Measurements from ENCODE around the gene THRB. TPM values are rescaled to one million over a fixed set of nuclear protein-coding genes. Genes with fewer than 3 reads are reported as not detected.

THRB gene
- total and polyA plus RNA-seq, 7 experiments from 2014 or later, result 0.05 to 1.0 (median 0.16) TPM; not detected in 4

DNA sequence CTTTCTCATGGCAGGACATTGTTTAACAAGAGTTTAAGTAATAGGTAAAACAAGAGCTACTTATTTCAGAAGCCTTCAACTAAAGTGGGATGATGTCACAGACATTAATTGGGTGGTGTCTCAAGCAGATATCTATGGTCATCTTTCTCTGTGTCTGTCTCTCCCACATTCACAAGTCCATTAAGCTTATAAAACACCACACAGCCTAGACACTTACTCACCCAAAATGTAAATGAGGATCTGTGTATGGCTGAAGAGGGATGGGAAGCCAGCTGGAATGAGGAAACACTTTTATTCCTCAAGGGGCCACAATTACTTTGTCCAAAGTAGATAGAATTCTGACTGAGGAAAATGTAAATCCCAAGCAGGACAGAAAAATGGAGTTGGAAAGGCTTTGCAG lies 183.8 kb downstream of the THRB start:
- H3K9me3 ChIP-seq (ENCODE audit: control insufficient read depth in 2 of 3, low read length in 3 of 3), result no peaks in the 10 kb centered on the region
- CTCF ChIA-PET, result no interaction called here
- no peaks in the 10 kb centered on the region for H3K4me1 Mint-ChIP-seq
- H3K4me3 ChIP-seq (ENCODE audit: low read length), result no peak overlapping the region
- peaks cover 0 to 19% (median 1%) of the 10 kb centered on the region in 5 donors for H3K27me3 Mint-ChIP-seq
- H3K27ac Mint-ChIP-seq, result no peak overlapping the region
- no peak for DNase-seq
- H3K36me3 Mint-ChIP-seq, result no peaks in the 10 kb centered on the region
- ATAC-seq, result no peak
- H3K4me1 ChIP-seq (ENCODE audit: control insufficient read depth in 2 of 2, insufficient read depth in 2 of 2, low read length in 2 of 2), result no peaks in the 10 kb centered on the region
- H3K27me3 ChIP-seq (ENCODE audit: control insufficient read depth in 2 of 2, insufficient read depth in 2 of 2, low read length in 2 of 2), result no peaks in the 10 kb centered on the region
- no peak overlapping the region for H3K4me3 Mint-ChIP-seq
- no peaks in the 10 kb centered on the region for H3K36me3 ChIP-seq (ENCODE audit: control insufficient read depth in 2 of 3, insufficient read depth in 3 of 3, low read length in 3 of 3)
- POLR2A ChIA-PET, result no interaction called here
- intact Hi-C loops (cut with micrococcal nuclease), result no loop called here
- no peaks in the 10 kb centered on the region for H3K9me3 Mint-ChIP-seq
- no peak overlapping the region for H3K27ac ChIP-seq (ENCODE audit: low read depth, low read length)

DNA sequence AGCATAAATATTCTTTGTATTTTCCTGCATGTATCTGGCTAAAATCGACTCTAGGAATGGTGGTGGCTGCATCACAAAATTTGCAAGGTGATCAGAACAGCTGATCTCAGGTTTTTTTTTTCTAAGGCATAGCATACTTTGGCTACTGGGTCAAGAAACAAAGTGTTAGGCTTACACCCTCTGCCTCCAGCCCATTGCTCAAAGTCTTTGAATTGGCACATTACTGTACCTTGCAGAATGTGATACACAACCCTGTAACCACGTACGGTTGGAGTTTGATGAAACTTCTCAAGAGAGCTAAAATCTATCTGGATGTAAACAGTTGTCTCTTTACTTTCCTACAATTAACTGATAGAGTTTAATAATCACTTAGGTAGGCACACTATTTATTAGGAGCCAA lies 188.1 kb downstream of the THRB start:
- intact Hi-C loops (cut with micrococcal nuclease), result no loop called here
- Mint-ChIP-seq H3K36me3 (no peaks in the 10 kb centered on the region), H3K9me3 (peaks cover 0 to 4% (median 0%) of the 10 kb centered on the region in 11 donors), H3K27me3 (peaks cover 0 to 5% (median 0%) of the 10 kb centered on the region in 5 donors), H3K4me3 (no peak overlapping the region), H3K27ac (no peak overlapping the region), H3K4me1 (no peaks in the 10 kb centered on the region)
- H3K4me3 ChIP-seq (ENCODE audit: low read length), result no peak overlapping the region
- no peak overlapping the region for H3K27ac ChIP-seq (ENCODE audit: low read depth, low read length)
- no peaks in the 10 kb centered on the region for H3K36me3 ChIP-seq (ENCODE audit: control insufficient read depth in 2 of 3, insufficient read depth in 3 of 3, low read length in 3 of 3)
- H3K27me3 ChIP-seq (ENCODE audit: control insufficient read depth in 2 of 2, insufficient read depth in 2 of 2, low read length in 2 of 2), result no peaks in the 10 kb centered on the region
- DNase-seq, result no peak
- ChIA-PET POLR2A (no interaction called here), CTCF (no interaction called here)
- no peak for ATAC-seq
- H3K4me1 ChIP-seq (ENCODE audit: control insufficient read depth in 2 of 2, insufficient read depth in 2 of 2, low read length in 2 of 2), result no peaks in the 10 kb centered on the region
- no peaks in the 10 kb centered on the region for H3K9me3 ChIP-seq (ENCODE audit: control insufficient read depth in 2 of 3, low read length in 3 of 3)

DNA sequence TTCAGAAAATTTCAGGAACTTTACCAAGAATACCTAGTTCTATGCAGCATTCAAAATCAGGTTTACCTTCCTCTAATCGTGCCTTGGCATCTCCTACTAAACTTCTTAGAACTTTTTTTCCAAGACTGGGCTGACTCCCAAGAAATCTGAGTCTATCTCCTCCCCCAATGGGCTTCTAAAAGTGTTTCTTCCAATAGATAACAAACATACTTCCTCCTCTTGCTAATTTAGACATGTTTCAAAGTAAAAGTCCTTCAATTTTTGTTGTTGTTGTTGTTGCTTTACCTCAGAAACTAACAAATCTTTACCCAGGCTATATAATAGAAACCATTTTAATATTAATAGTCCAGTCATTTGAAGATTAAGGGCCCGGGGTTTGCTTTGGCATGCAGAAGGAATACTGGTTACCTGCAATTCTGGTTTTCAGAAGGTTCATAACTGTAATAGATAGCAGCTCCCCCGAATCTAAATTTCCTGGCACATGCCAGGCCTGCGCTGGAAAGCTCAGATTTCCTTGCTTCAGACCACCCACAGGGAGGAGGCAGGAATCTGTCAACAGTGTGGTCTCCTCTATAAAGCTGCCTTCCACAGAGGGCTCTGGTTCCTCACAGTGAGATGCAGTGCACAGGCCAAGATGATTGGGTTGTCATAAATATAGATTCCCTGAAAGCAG lies 188.7 kb downstream of the THRB start:
- H3K9me3 Mint-ChIP-seq, result peaks cover 0 to 4% (median 0%) of the 10 kb centered on the region in 11 donors
- Histone ChIP-seq H3K36me3 (ENCODE audit: control insufficient read depth in 2 of 3, insufficient read depth in 3 of 3, low read length in 3 of 3) (no peaks in the 10 kb centered on the region), H3K4me1 (ENCODE audit: control insufficient read depth in 2 of 2, insufficient read depth in 2 of 2, low read length in 2 of 2) (no peaks in the 10 kb centered on the region), H3K9me3 (ENCODE audit: control insufficient read depth in 2 of 3, low read length in 3 of 3) (no peaks in the 10 kb centered on the region), H3K27ac (ENCODE audit: low read depth, low read length) (no peak overlapping the region), H3K4me3 (ENCODE audit: low read length) (no peak overlapping the region), H3K27me3 (ENCODE audit: control insufficient read depth in 2 of 2, insufficient read depth in 2 of 2, low read length in 2 of 2) (no peaks in the 10 kb centered on the region)
- no peaks in the 10 kb centered on the region for H3K4me1 Mint-ChIP-seq
- H3K27me3 Mint-ChIP-seq, result peaks cover 0 to 5% (median 0%) of the 10 kb centered on the region in 5 donors
- no peak overlapping the region for H3K4me3 Mint-ChIP-seq
- intact Hi-C loops (cut with micrococcal nuclease), result no loop called here
- CTCF ChIA-PET, result no interaction called here
- no peak overlapping the region for H3K27ac Mint-ChIP-seq
- POLR2A ChIA-PET, result no interaction called here
- H3K36me3 Mint-ChIP-seq, result no peaks in the 10 kb centered on the region
- ATAC-seq (no peak), DNase-seq (no peak)

DNA sequence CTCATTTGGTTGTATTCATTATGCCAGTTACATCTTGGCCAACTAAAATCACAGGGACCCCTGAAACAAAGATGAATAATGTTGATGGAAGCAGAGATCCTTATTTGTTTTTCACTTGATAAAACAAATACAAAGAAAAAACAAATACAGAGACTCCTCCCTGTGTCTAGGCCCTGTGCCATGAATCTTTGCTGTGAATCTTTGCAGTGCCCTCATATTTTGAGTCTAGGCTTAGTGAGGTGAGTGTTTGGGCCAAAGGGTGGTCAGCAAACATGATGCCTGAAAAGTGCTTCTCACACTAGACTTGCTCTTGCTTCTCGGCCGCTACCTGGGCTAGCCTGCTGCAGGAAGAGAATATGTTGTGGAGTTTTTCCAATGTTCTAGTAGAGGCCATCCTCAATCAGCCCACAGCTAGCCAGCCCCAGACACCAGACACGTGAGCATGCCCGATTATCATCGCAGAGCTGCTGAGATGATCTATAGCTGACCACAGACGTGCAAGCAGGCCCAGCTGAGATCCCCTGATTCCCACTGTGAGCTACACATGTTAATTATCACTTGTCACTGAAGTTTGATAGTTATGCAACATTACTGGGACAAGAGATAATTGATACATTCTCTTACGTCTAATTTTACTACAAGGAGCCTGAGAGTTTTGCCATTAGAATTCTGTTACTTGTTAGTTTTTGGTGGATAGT lies 191.4 kb downstream of the THRB start:
- POLR2A ChIA-PET, result no interaction called here
- ATAC-seq (no peak), DNase-seq (no peak)
- H3K27ac Mint-ChIP-seq, result no peak overlapping the region
- H3K27ac ChIP-seq (ENCODE audit: low read depth, low read length), result no peak overlapping the region
- no peaks in the 10 kb centered on the region for H3K4me1 ChIP-seq (ENCODE audit: control insufficient read depth in 2 of 2, insufficient read depth in 2 of 2, low read length in 2 of 2)
- no peaks in the 10 kb centered on the region for H3K9me3 ChIP-seq (ENCODE audit: control insufficient read depth in 2 of 3, low read length in 3 of 3)
- no peak overlapping the region for H3K4me3 Mint-ChIP-seq
- no peak overlapping the region for H3K4me3 ChIP-seq (ENCODE audit: low read length)
- no peaks in the 10 kb centered on the region for H3K36me3 ChIP-seq (ENCODE audit: control insufficient read depth in 2 of 3, insufficient read depth in 3 of 3, low read length in 3 of 3)
- H3K27me3 ChIP-seq (ENCODE audit: control insufficient read depth in 2 of 2, insufficient read depth in 2 of 2, low read length in 2 of 2), result no peaks in the 10 kb centered on the region
- intact Hi-C loops (cut with micrococcal nuclease), result no loop called here
- H3K27me3 Mint-ChIP-seq, result peaks cover 0 to 5% (median 0%) of the 10 kb centered on the region in 5 donors
- CTCF ChIA-PET, result interaction anchor here (0.6 kb wide), 1 partner anchor 409 kb away, joined by 3 read pairs; no protein-coding TSS in a partner anchor
- peaks cover 0 to 4% (median 0%) of the 10 kb centered on the region in 11 donors for H3K9me3 Mint-ChIP-seq
- H3K4me1 Mint-ChIP-seq, result no peaks in the 10 kb centered on the region
- H3K36me3 Mint-ChIP-seq, result no peaks in the 10 kb centered on the region

DNA sequence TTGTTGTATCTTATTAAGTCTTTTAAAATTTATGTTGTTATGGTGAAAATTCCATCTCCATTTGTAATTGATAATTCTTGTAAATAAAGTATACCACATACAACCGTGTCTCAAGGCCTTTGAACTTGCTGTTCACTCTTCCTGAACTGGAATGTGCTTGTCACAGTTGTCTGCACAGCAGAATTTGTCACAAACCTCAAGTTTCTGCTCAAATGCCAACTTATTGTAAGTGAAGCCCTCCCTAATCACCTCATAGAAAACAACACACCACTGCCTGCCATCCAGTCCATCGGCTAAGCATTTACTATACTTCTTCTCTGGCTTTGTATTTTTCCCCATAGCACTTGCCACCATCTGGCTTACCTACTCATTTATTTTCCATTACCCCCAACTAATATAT lies 192.3 kb downstream of the THRB start:
- H3K4me1 Mint-ChIP-seq, result no peaks in the 10 kb centered on the region
- Histone ChIP-seq H3K36me3 (ENCODE audit: control insufficient read depth in 2 of 3, insufficient read depth in 3 of 3, low read length in 3 of 3) (no peaks in the 10 kb centered on the region), H3K27me3 (ENCODE audit: control insufficient read depth in 2 of 2, insufficient read depth in 2 of 2, low read length in 2 of 2) (no peaks in the 10 kb centered on the region), H3K4me1 (ENCODE audit: control insufficient read depth in 2 of 2, insufficient read depth in 2 of 2, low read length in 2 of 2) (no peaks in the 10 kb centered on the region), H3K9me3 (ENCODE audit: control insufficient read depth in 2 of 3, low read length in 3 of 3) (no peaks in the 10 kb centered on the region), H3K4me3 (ENCODE audit: low read length) (no peak overlapping the region), H3K27ac (ENCODE audit: low read depth, low read length) (no peak overlapping the region)
- peaks cover 0 to 4% (median 0%) of the 10 kb centered on the region in 11 donors for H3K9me3 Mint-ChIP-seq
- ChIA-PET CTCF (no interaction called here), POLR2A (no interaction called here)
- no peak overlapping the region for H3K27ac Mint-ChIP-seq
- no peak for DNase-seq
- ATAC-seq, result no peak
- no peaks in the 10 kb centered on the region for H3K36me3 Mint-ChIP-seq
- H3K4me3 Mint-ChIP-seq, result no peak overlapping the region
- peaks cover 0 to 5% (median 0%) of the 10 kb centered on the region in 5 donors for H3K27me3 Mint-ChIP-seq
- intact Hi-C loops (cut with micrococcal nuclease), result no loop called here

DNA sequence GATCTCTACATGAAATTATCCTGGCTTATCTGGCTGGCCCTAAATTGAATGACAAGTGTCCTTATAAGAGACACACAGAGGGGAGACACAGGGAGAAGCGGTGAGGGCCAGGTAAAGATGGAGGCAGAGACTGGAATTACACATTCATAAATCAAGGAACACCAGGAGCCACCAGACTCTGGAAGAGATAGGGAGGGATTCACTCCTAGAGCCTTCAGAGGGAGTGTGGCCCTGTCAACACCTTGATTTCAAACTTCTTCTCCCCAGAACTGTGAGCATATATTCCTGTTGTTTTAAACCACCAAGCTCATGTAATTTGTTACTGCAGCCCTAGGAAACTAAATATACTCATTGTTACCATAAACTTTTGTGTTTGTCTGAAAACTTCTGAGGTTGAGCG lies 193.7 kb downstream of the THRB start:
- intact Hi-C loops (cut with micrococcal nuclease), result no loop called here
- ChIA-PET CTCF (no interaction called here), POLR2A (no interaction called here)
- ATAC-seq, result no peak
- H3K27me3 Mint-ChIP-seq, result peaks cover 0 to 7% (median 5%) of the 10 kb centered on the region in 5 donors
- Histone ChIP-seq H3K27ac (ENCODE audit: low read depth, low read length) (no peak overlapping the region), H3K9me3 (ENCODE audit: control insufficient read depth in 2 of 3, low read length in 3 of 3) (no peaks in the 10 kb centered on the region), H3K4me1 (ENCODE audit: control insufficient read depth in 2 of 2, insufficient read depth in 2 of 2, low read length in 2 of 2) (no peaks in the 10 kb centered on the region), H3K36me3 (ENCODE audit: control insufficient read depth in 2 of 3, insufficient read depth in 3 of 3, low read length in 3 of 3) (no peaks in the 10 kb centered on the region), H3K4me3 (ENCODE audit: low read length) (no peak overlapping the region), H3K27me3 (ENCODE audit: control insufficient read depth in 2 of 2, insufficient read depth in 2 of 2, low read length in 2 of 2) (no peaks in the 10 kb centered on the region)
- H3K4me1 Mint-ChIP-seq, result no peaks in the 10 kb centered on the region
- DNase-seq, result no peak
- no peaks in the 10 kb centered on the region for H3K36me3 Mint-ChIP-seq
- H3K27ac Mint-ChIP-seq, result no peak overlapping the region
- H3K4me3 Mint-ChIP-seq, result no peak overlapping the region
- H3K9me3 Mint-ChIP-seq, result peaks cover 0 to 4% (median 0%) of the 10 kb centered on the region in 11 donors

Data from naive thymus-derived CD4-positive, alpha-beta T cell (primary cell).